HG03565 (cell line): ENCODE measurements around the gene SUSD2.
"Not testable (repeated sequence)": the region's sequence is repeated elsewhere in the genome, so short reads cannot be mapped to it uniquely, and the experiment has no call there.

Experiments
- ATAC-seq: cut with Tn5 transposase; IDR thresholded peaks from one replicate; pipeline ENCODE4 v1.9.1; 2021; ENCODE audit warnings: mild to moderate bottlenecking, moderate library complexity; ENCODE audit not compliant: unreplicated experiment

The SUSD2 gene

GRCh38 chr22:24209687-24210086 lies 28.4 kb downstream of the SUSD2 start:
- no peak for ATAC-seq

GRCh38 chr22:24210409-24210808 lies 29.1 kb downstream of the SUSD2 start:
- not testable (repeated sequence) for ATAC-seq

- not testable (repeated sequence) for ATAC-seq
Observed at GRCh38 chr22:24211716-24212115, 30.4 kb downstream of the SUSD2 start.

DNA sequence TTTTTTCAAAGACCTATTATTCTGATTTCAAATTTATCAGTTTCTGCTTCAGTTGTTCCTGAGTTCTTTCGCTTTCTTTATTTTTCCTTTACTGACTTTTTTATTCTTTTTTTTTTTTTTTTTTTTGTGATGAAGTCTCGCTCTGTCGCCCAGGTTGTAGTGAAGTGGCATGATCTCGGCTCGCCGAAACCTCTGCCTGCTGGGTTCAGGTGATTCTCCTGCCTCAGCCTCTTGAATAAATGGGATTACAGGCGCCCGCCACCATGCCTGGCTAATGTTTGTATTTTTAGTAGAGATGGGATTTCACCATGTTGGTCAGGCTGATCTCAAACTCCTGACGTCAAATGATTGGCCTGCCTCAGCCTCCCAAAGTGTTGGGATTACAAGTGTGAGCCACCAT lies 31.8 kb downstream of the SUSD2 start:
- not testable (repeated sequence) for ATAC-seq

- ATAC-seq: no peak
Observed at GRCh38 chr22:24214467-24215285, 33.4 kb downstream of the SUSD2 start.

DNA sequence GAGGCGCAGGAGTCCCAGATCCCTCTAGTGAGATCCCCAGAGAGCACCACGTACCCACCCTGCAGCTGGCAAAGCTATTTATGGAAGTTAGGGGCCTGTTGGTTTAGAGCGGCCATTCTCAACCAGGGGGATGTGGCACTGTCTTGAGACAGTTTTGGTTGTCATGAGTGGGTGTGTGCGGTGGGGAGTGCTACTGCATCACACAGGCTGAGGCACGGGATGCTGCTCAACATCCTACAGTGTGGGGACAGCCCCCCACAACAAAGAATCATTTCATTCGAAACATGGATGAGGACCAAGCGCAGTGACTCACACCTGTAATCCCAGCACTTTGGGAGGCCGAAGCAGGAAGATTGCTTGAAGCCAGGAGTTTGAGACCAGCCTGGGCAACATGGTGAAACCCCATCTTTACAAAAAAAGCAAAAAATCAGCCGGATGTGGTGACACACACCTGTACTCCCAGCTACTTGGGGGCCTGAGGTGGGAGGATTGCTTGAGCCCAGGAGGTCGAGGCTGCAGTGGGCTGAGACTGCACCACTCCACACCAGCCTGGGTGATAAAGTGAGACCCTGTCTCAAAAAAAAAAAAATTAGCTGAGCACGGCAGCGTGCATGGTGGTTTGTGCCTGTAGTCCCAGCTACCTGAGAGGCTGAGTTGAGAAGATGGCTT lies 35.4 kb downstream of the SUSD2 start:
- ATAC-seq: no peak

DNA sequence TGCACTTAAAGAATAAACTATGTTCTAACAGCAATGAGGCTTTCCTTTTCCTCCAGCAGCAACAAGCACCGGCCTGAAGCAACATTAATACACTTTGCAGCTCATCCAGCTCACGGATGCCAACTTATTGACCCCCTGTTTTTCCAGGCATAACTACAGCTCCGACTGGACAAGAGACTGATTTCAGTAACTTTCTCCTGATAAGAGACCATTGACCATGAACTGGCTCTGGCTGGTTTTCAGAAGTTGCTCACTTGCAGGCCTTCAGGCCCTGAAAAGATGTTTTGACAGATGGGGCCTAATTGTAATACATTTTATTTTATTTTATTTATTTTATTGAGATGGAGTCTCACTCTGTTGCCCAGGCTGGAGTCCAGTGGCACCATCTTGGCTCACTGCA lies 36.1 kb downstream of the SUSD2 start:
- no peak for ATAC-seq

GRCh38 chr22:24219750-24220149 lies 38.5 kb downstream of the SUSD2 start:
- ATAC-seq: no peak

DNA sequence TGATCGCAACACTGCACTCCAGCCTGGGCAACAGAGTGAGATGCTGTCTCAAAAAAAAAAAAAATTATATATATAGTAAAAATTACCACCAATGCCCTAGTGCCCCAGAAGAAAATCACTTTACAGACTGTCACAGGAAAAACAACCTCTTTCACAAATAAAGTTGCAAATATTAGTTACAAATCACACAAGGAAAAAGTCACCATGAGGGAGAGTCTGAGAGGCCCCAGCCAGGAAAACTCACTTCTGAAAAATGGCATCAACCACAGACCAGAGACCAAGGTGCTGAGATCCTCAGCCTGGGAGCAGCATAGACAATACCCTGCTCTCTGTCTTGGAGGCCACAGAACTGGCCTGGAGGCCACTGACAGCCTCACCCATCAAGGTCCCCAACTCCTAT lies 43.2 kb downstream of the SUSD2 start:
- no peak for ATAC-seq

DNA sequence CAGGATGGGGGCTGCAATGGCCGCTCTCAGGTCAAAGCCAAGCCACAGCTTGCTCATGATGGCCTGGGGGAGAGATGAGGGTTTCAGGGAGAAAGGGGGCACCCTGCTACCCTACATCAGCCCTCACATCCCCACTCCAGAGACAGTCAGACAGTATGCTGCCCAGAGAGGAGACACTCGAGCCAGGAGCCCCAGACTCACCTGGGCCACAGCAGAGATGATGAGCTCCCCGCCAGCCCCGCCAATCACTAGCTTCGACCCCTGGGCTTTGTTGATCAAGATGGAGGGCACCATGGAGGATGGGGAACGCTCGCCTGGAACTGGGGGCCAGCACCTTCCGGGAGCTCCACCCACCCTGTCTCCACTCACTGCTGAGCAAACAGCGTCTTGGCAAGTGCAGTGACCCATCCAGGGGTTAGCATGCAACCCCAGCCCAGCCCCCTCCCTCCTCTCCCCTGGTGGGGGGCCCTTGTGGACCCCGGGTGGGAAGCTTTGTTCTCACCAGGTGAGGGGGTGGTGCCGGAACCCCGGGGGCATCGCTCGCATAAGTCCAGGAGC lies 43.8 kb downstream of the SUSD2 start:
- no peak for ATAC-seq

DNA sequence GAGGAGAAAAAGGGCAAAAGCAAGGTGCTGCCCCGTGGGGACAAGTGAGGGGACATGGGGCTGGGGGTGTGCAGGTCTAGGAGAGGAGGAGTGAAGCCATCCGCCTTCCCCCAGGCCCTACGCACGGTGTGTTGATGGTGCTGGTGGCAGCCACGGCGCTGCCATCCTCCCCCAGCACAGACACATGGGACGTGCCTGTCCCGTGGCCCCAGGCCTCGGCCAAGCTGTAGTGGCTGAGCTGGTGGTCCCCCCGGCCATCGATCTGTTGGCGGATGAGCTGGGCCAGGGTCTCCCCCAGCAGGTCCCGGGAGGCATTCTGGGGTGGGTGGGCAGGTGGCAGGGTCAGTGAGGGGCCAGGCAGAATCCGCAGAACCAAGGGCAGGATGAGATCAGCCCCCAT lies 44.7 kb downstream of the SUSD2 start:
- ATAC-seq: no peak

- no peak for ATAC-seq
Observed at GRCh38 chr22:24230911-24231656, 49.8 kb downstream of the SUSD2 start.

DNA sequence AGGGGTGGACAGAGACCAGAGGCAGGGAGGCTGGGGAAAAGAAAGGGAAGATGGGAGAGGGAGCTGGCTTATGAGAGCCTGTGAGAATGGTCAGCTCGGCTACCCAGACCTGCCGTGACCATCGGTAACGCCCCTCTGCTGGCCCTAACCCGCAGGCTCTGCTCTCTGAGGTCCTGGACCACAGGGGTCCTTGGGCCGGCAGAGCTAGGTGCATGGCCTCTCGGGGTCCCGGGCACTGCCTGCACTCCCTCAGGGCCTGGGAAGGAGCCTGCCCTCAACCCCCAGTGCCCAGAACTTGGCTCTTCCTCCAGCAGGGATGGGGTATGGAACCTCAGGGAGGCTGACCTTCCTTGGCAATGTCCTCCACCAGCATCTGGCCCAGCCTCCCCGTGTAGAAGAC lies 50.4 kb downstream of the SUSD2 start:
- no peak for ATAC-seq

DNA sequence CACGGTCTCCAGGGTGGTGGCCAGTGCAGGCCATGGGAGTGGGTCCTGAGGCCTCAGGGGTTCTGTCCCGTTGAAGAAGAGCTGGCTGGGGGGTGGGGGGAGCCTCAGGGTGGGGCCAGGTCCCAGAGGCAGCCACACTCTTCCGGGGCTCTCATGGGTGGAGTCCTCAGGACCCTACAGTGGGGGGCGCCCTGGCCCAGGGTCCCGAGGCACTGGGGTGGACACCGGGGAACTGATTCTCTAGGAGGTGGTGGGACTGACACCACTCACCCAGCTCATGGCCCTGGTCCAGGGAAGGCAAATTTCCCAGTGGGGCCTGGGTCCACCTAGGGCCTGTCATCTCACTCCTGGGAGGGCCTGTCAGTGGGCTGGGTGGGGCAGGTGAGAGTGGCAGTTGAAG lies 50.8 kb downstream of the SUSD2 start:
- ATAC-seq: no peak

DNA sequence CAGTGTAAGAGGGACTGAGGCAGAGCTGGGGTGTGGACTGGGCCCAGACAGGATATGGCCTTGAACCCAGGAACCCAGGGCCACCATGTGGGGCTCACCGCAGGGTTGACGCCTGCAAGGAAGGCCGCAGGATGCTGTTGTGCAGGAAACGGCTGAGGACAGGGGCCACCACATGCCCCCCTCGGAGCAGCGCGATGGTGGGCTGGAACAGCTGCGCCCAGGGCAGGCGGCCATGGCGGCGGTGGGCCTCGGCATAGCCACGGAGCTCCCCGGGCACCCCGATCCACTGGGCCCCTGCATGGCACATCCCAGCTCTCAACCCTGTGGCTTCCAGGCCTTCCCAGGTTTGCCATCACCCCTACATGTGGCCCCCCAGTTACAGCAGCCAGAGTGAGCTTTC lies 51.4 kb downstream of the SUSD2 start:
- no peak for ATAC-seq

DNA sequence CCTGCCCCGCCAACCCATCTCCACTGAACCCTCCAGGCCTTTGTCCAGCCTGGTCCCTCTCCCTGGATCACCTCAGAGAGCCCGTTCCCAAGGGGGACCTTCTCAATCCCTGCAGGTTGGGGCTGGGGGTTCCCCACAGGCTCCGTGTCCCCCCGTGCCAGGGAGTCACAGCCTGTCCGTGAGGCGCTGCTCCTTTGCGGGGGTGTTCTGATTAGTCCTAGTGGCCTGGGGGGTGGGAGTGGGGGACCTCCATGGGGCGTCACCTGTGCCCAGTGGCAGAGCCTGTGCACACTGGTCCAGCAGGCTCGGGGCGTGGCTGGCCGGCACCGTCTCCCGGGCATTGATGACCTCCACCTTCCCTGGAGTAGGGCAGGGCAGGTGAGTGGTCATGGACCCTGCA lies 51.9 kb downstream of the SUSD2 start:
- ATAC-seq: no peak

GRCh38 chr22:24233816-24234215 lies 52.5 kb downstream of the SUSD2 start:
- no peak for ATAC-seq

DNA sequence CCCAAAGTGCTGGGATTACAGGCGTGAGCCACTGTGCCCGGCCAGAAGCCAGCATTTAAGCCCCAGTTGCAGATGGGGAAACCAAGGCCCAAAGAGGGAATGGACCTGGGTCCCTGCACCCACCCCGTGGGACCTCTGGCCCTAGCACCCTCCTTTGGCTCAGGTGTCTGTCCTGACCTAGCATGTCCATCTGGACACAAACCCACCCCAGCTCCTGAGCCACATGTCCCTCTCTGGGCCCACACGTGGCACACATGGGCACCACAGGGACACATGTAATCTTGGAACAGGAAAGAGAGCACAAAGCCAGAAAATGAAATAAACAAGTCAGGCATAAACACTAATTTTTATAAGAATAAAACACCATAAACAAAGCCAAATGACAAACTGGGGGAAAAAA lies 54.0 kb downstream of the SUSD2 start:
- ATAC-seq: no peak

GRCh38 chr22:24236656-24237055 lies 55.4 kb downstream of the SUSD2 start:
- ATAC-seq: no peak

DNA sequence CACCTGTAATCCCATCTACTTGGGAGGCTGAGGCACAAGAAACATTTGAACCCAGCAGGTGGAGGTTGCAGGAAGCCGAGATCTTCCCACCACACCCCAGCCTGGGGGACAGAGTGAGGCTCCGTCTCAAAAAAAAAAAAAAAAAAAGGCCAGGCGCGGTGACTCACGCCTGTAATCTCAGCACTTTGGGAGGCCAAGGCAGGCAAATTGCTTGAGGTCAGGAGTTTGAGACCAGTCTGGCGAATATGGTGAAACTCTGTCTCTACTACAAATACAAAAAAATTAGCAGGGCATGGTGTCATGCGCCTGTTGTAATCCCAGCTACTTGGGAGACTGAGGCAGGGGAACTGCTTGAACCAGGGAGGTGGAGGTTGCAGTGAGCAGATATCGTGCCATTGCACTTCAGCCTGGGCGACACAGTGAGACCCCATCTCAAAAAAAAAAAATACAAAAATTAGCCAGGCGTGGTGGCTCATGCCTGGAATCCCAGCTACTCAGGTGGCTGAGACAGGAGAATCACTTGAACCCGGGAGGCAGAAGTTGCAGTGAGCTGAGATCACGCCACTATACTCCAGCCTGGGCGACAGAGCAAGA lies 56.9 kb downstream of the SUSD2 start:
- not testable (repeated sequence) for ATAC-seq
